ENCODE data around the gene SH3TC1.

GRCh38 chr4:8152090-8152864, 46.8 kb upstream of the SH3TC1 start:
- no peak for TF ChIP-seq EZH2phosphoT487 (IDR thresholded peaks at IDR 0.05; ENCODE audit: low read depth)
- TF ChIP-seq CTCF (IDR thresholded peaks at IDR 0.05; ENCODE audit: low read depth, low read length): no peak
